ENCODE measurements around the gene SFI1.
A peak's percentile ranks its signal among the peaks of the same experiment; 100 is the strongest.
"Not testable (repeated sequence)": the region's sequence is repeated elsewhere in the genome, so short reads cannot be mapped to it uniquely, and the experiment has no call there.

The SFI1 gene

GRCh38 chr22:31588970-31589675 lies 92.8 kb downstream of the SFI1 start:
- no peak for DNase-seq (ENCODE audit: low read depth)

DNA sequence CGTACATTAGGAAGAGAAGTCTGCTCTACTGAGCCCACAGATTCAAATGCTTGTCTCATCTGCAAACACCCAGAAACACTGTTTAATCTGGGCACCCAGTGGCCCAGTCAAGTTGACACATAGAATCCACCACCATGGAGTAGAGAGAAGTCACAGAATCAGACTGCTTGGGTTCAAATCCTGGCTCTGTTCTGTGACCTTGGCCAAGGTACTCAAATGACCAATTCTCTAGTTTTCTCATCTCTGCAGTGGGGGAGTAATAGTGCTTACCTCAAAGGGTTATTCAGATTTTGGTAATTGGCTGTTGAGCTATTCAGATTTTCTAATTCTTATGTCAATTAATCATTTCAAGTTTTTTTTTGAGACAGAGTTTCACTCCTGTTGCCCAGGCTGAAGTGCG lies 93.8 kb downstream of the SFI1 start:
- DNase-seq (ENCODE audit: low read depth), result not testable (repeated sequence)

DNA sequence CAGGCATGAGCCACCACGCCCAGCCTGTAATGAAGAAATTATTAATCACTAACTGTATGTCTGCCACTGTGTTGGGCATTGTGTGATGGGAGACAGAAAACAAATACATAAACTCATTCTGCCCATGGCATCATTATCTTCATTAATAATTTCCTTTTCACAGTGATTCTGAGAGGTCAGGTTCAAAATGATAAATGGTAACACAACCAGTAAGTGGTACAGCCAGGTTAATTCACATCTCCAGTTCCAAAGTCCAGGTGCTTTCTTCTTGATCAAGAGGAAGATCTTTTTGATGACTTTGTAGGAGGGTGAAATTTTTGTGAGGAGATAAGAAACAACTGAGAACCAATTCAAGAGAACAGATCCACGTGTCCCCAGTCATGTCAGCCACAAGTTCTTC lies 98.9 kb downstream of the SFI1 start:
- DNase-seq (ENCODE audit: low read depth), result no peak

DNA sequence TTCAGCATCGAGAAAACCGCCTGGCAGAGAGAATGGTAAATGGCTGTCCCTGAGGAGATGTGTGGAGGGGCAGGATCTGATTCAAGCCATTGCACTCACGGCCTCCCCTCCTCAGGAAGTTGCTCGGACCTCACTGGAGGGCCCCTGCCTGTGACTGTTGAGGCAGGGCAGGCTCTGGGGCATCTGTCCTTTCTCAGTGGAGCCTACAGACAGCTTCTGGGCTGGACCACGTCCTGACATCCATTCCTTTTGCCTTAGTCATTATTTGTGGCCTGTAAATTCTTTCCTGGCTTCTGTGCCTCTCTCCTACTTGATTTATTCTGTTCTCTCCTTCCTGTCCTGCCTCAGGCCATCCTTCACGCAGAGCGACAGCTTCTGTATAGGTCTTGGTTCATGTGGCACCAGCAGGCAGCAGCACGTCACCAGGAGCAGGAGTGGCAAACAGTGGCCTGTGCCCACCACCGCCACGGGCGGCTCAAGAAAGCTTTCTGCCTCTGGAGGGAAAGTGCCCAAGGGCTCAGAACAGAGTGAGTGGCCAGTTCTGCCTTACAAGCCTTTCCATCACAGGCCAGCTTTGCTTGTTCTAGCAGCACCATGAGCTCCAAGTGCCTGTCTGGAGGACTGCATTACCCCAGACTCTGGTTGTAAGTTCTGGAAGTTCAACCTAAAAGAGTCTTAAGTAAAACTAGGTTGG lies 106.1 kb downstream of the SFI1 start:
- DNase-seq (ENCODE audit: low read depth), result peak; percentile 95

DNA sequence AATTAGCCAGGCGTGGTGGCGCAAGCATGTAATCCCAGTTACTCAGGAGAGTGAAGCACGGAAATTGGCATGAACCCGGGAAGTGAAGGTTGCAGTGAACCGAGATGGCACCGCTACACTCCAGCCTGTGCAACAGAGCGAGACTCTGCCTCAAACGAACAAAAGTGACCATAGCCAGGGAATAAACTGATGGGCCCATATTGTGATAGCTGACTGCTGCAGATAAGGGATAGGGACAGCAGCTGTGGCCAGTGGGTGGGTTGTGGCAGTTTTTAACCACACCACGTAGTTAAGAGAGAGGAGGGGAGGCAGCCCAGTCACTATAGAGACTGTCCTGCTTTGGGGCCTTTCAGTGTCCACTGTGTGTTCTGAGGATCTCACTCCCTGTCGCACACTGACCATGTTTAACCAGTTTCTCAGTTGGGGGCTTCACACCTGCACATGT lies 106.8 kb downstream of the SFI1 start:
- no peak for DNase-seq (ENCODE audit: low read depth)

- DNase-seq (ENCODE audit: low read depth), result no peak
Measured at GRCh38 chr22:31603574-31603973, 107.2 kb downstream of the SFI1 start.

DNA sequence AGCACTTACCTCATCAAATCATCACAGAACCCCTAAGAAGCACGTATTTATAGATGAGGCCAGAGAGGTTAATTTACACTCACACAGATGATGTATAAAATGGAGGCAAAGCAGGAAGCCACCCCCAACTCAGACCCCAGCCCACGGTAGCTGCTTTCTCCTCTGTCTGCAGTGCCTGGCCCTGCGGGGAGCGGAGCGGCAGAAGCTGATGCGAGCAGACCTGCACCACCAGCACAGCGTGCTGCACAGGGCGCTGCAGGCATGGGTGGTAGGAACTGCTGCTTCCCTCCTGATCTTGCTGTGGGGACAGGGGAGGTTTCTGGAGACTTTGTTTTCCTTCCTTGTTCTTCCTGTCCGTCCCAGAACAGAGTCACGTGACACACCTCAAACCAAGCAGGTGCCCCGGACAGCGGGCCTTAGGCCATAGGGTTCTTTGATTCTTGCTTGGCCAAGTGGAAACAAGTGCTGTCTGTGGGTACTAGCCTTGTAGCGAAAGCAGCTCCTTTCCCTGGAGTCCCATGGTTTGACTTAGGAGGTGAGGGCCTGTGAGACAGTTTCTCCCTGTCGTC lies 107.9 kb downstream of the SFI1 start:
- DNase-seq (ENCODE audit: low read depth), result no peak

DNA sequence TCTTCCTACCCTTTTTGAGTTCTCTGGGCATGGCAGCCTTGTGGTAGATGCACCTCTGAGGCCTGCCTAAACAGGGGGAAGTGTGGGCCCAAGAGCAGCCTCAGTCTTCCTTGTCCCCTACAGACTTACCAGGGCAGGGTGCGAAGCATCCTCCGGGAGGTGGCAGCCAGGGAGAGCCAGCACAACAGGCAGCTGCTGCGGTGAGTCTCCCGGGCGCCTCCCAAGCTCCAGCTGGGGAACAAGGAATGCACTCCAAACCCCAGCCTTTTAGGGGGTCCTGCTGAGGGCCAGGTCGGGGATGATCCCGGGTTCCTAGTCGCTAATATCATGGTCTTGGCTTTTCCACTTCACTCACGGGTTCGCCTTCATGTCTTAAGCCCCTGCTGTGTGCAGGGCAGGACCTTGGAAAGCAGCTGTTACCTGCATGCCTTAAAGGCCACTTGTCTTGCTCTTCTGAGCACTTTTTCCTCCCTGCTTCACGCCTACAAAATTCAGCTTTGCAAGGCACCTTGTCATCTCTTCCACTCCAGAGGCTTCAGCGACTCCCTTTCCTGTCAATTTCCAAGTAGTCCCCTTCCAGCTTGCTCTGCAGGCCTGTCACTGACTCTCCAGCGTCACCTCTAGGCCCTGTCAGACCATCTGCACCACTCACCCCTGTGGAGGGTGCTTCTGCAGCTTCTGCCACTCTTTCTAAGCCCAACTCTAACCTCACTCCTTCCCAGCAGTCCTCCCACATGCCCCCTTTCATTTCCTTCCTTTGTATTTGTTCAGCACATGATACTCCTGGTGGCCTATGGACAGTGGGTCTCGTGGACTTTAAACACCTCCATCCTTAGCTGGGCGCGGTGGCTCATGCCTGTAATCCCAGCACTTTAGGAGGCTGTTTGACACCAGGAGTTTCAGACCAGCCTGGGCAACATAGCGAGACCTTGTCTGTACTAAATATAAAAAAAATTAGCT lies 108.7 kb downstream of the SFI1 start:
- DNase-seq (ENCODE audit: low read depth), result no peak

DNA sequence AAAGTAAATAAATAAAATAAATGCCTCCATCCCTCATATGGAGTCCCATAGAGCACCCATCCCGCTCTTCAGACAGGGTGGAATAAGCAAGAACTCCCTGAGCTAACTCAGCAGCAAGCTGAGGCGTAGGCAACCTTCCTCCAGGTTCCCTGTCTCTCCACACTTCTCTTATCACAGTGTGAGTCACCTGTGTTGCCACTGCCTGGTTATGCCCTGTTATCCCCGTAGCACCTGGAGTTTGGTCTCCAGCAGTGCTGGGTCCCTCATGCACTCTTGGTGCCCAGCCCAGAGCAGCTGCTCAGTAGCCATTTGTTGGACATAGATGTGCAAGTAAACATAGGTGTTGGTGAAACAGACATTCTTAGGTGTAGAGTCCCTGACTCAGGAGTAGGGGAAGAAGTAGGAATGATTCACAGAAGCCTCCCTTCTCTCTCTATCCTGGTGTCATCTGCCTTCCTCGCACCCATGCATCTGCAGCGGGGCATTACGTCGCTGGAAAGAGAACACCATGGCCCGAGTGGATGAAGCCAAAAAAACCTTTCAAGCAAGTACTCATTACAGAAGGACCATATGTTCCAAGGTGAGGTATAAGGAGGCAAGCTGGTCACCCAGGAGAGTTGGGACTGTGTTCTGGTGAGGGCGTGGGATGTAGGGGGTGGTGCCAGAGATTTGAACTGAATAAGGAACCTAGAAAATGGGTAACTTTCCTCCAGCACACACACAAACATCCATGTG lies 109.7 kb downstream of the SFI1 start:
- no peak for DNase-seq (ENCODE audit: low read depth)

- DNase-seq (ENCODE audit: low read depth), result no peak
Measured at GRCh38 chr22:31607696-31608095, 111.4 kb downstream of the SFI1 start.

DNA sequence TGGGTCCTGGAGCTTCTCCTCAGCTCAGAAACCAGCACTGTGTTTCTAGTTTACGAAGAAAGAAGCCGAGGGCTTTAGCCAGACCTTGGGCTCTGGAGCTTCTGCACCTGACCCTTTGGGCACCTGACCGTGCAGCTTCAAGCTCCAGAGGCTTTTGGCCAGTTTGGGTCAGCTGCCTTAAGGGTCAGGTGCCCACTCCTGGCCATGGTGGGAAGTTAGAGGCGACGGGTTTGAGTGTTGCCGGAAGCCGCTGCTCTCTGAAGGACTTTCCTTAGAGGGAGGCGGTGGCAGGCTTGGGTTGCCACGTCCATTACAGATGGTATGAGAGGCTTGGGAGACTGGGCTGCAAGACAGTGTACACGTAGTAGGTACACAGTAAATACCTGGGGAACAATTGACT lies 113.4 kb downstream of the SFI1 start:
- DNase-seq (ENCODE audit: low read depth), result no peak

DNA sequence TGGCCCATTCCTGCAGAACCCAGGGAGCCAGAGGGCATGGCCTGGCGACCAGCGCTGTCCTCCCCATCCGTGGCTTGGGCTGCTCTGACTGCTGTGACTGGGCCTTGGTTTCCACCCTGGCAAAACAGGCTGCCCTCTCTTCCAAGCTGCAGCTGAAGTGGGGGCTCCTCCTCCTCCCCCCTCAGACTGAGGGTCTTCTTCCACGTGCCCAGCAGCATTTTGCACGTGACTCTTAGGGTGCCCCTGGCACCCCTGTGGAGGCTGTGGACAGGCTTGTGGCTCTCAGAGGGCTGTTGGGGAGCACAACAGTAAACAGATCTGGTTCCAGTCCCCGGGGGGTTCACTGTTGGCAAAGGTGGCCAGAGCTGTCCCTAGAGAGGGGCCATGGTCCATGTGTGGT lies 114.3 kb downstream of the SFI1 start:
- DNase-seq (ENCODE audit: low read depth), result no peak

DNA sequence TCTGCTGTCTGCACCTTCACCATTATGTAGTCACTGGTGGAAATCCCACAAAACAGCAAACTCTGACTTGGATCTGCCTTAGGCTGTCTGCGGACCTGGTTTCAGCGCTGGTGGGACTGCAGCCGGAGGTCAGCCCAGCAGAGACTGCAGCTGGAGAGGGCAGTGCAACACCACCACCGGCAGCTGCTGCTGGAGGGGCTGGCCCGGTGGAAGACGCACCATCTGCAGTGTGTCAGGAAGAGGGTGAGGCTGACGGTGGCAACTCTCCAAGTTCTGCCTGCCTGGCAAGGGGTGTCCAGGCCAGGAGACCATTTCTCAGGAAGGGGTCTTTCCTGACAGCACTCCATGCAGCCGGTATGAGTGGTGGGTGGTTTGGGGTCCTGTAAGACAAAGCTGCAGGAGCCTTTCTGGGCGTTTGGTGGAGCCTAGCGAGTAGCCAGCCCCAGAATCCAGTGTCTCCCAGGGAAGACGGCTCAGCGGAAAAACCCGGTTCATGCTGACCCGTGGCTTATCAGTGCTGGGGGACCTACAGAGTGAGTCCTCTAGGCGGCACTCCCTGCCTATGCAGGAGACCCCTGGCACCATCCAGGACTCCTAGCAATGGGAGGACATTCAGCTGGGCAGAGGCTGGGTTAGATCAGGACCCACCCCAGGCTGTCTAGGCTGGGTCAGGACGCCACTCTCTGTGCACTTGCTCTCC lies 114.9 kb downstream of the SFI1 start:
- no peak for DNase-seq (ENCODE audit: low read depth)

DNA sequence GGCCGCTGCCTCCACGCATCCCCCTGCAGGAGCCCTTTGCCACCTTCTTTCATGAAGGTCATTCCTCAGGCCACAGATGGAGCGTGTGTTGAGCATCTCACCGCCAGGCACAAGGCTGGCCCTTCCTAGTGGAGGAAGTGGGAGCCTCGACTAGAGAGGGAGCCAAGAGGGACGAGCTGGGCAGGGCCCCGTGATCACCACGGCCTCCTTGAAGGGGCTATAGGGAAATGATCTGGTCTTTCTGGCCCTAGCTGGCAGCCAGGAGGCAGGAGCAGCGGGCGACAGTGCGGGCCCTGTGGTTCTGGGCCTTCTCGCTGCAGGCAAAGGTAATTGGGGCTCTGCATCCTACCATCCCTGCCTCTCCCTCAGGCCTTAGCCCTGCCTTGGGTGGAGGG lies 116.6 kb downstream of the SFI1 start:
- no peak for DNase-seq (ENCODE audit: low read depth)

GRCh38 chr22:31613286-31613903 lies 117.1 kb downstream of the SFI1 start:
- DNase-seq (ENCODE audit: low read depth), result no peak

- no peak for DNase-seq (ENCODE audit: low read depth)
Measured at GRCh38 chr22:31613904-31614296, 117.6 kb downstream of the SFI1 start.

- DNase-seq (ENCODE audit: low read depth), result no peak
Measured at GRCh38 chr22:31614781-31615490, 118.6 kb downstream of the SFI1 start.

DNA sequence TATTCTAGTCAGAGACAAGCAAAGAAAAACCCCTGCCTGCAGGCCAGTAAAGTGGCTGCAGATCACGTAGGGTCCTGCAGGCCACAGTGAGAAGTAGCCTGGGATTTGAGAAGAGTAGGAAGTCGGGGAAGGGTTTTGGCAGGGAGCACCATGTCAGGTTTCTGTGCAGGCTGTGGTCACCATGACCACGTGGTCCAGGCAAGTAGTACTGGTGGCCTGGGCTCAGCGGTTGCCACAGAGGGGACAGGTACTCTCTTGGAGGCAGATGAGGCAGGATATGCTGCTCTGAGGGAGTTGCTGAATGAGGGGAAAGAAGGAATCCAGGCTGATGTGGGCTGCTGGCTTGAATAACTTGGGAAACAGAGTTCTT lies 119.1 kb downstream of the SFI1 start:
- DNase-seq (ENCODE audit: low read depth), result no peak

DNA sequence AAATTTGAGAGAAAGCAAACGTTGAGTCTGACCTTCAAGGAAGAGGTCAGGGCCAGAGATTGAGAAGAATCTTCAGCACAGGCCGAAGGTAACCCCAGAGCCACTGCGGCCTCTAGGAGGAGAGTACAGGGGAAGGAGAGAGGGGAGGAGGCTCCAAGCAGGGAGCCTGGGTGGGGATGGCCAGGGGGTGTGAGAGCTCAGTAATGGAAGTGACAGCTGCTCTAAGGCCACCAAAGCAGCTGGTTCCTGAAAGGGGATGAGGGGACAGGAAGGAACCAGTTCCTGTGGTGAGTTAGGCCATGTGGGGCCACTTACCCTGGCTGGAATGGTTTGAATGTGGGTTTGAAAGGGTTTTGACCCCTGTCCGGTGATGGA lies 119.6 kb downstream of the SFI1 start:
- DNase-seq (ENCODE audit: low read depth), result no peak
